Measurements from ENCODE around the gene FAXDC2.
"Not testable (repeated sequence)": the region's sequence is repeated elsewhere in the genome, so short reads cannot be mapped to it uniquely, and the experiment has no call there.

Gene FAXDC2

DNA sequence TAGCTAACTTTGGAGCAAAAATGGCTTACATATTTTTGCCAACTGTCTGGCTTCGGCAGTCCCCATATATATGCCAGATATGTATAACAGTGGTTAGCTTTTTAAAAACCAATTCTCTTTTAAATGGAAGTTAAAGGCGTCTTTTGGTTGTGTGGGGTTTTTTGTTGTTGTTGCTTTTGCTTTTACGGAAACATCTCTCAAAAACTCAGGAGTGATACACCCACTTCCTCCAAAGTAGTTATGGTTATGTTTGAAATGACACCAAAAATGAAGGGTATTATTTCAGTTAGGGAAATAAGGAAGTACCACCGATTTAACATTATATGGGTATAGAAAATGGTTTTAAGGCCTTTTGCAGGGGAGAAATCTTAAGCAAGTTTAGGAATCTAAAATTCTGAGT is 10.4 kb upstream of the FAXDC2 start:
- no peak for DNase-seq

GRCh38 chr5:154860123-154860522 is 9.7 kb upstream of the FAXDC2 start:
- DNase-seq = peak; percentile 69

DNA sequence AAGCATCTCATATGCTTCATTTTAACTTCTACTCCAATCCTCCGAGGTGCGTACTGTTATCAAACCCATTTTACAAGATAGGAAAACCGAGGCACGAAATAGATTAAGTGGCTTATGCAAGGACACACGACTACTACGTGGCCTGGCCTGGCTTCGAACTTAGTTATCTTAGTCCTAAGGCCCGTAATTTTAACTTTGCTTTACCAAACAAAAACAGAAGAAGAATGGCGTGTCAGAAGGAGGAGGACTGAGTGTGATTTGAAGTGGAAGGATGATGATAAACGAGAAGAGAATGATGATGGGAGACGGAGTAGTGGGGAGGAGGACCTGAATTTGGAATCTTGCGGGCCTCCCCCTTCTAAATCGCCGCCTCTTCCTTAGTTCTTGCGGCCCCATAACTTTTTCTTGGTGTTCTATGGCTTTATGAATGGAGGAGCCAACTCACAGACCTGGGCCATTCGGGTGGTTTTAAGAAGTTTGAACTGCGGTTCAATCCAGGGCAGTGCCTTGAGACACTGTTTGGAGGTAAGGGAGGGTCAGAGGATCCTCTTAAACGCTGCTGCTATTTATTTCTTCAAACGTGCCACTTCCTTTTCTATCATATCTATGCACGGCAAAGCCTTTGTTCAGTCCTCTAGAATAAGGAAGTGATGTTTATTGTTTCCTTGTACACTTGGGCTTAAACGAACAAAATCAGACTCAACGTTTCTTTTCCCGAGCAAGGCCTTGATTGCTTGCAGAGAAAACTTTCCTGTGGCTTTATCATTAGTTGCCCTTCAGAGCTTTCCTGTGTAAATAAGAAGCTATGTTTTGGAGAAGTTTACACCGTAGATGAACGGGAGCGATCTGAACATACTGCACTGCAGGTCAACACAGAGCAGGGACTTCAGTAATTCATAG is 8.8 kb upstream of the FAXDC2 start:
- no peak for DNase-seq

- DNase-seq = peak; percentile 98
Measured at GRCh38 chr5:154858297-154858971, 8.0 kb upstream of the FAXDC2 start, which contains the start of gene CNOT8. Gene CNOT8, plus strand, starts transcription at chr5:154858627. Its CDS starts 4,652 bp downstream, at chr5:154863279.

GRCh38 chr5:154857530-154858296 is 7.3 kb upstream of the FAXDC2 start:
- peak; percentile 97 for DNase-seq

DNA sequence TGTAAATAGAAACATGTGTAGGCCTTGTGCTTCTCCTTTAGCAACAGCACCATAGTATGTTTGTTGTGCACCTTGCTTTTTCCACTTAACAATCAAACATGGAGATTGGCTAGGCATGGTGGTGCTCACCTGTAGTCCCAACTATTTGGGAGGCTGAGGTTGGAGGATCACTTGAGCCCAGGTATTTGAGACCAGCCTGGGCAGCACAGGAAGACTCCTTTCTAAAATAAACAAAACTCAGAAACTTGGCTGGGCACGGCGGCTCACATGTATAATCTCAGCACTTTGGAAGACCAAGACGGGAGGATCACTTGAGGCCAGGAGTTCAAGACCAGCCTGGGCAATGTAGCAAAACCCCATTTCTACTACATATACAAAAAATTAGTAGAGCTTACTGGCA is 948 bp upstream of the FAXDC2 start:
- DNase-seq = no peak

- DNase-seq = no peak
Measured at GRCh38 chr5:154849791-154850201, 607 bp downstream of the FAXDC2 start.

- DNase-seq = no peak
Measured at GRCh38 chr5:154849264-154849785, 1.1 kb downstream of the FAXDC2 start.

- DNase-seq = no peak
Measured at GRCh38 chr5:154844809-154845208, 5.6 kb downstream of the FAXDC2 start.

DNA sequence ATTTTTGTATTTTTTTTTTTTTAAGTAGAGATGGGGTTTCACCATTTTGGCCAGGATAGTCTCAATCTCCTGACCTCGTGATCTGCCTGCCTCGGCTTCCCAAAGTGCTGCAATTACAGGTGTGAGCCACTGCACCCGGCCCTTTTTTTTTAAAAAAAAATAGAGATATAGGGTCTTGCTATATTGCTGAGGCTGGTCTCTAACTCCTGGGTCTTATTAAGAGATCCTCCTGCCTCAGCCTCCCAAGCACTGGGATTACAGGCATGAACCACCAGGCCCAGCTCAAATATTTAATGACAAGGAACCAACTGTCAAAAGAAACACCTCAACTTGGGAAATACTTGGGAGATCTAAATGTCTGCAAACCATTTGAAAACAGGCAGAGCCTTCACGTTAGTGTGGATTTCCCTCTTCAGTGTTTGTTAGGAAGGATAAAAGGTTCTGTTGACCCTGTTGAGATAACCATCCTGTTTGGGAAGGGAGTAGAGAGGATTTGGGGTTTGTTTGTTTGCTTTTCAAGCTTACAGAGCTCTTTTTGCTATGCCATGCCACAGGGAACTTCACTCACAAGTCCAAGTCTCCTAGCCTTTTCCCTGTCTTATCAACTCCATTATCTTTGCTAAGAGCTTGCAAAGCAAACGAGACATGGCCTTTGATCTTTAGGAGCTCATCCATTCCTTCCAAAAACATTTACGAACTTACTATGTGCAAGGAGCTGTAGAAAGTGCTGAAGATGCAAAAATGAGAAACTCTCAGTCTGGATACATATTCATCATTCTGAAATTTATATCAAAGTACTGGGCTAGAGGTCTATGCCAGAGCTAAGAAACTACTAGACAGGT is 7.5 kb downstream of the FAXDC2 start:
- DNase-seq = no peak

DNA sequence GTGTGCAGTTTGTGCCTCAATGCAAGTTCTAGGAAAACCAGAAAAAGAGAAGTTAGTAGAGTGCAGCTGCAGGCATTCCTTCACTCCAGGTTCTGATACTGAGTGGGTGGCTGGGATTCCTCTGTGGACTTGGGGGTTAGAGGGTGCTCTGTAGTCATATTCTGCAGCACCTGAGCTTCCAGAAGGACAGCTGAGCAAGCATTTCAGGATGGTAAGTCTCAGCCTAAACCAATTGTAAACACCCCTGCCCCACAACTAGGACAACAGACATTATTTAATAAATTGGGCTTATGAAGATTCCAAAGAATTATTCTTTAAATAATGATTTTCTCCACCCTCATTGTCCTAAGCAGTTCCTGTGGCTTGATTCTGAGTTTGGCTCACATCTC is 9.1 kb downstream of the FAXDC2 start:
- DNase-seq = no peak

- DNase-seq = no peak
Measured at GRCh38 chr5:154840435-154841272, 9.7 kb downstream of the FAXDC2 start.

DNA sequence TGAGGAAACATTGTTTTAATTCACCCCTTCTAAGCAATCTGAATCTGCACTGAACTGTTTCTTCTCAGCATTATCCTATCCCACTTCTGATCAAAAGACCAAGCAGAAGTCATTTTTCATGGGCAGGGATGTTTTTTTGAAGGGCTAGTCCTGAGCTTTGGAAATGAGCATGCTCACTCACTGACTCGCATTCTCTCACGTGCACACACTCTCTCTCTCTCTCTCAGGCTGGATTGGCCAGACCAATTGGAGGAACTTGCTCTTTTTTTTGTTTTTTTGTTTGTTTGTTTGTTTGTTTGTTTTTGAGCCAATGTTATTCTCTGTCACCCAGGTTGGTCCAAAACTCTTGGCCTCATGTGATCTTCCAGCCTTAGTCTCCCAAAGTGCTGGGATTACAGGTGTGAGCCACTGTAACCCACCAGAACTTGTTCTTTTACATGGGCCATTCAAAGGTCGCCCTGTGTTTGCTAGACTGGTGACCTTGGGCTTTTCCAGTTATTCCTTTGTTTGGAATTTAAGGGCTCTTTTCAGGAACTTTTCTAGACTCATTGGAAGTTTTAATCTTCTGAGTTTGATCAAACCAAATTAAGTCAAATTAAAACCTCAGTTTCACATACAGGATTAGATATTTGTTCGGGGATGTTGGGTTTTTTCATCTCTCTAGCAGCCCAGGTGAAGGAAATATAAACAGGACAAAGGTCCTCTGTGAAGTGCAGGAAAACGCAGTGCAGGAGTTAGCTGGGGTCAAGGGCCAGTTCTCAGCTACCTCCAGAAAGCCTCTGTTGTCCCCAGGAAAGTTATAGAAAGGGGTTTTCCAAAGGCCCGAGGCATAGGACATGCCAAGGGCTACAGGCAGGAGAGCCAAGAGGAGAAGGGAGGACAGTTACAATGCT is 13.1 kb downstream of the FAXDC2 start:
- DNase-seq = no peak

DNA sequence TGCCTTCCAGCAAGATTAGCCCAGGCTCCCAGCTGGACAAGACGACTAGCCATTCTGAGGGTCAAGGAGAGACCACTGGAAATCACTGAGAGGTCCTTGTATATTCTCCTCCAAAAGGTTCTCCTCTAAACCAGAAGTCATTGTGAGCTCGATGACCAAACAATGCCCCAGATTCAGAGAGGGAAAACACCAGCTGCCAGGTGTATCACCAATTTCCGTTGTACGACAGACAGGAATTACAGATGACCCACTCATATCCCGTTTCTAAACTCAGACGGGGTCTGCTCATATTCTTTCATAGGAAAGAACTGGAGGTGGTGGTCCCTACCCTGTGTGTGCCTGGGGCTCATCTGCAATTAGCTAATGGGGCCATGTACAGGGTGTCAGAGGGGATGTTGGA is 14.2 kb downstream of the FAXDC2 start:
- no peak for DNase-seq

DNA sequence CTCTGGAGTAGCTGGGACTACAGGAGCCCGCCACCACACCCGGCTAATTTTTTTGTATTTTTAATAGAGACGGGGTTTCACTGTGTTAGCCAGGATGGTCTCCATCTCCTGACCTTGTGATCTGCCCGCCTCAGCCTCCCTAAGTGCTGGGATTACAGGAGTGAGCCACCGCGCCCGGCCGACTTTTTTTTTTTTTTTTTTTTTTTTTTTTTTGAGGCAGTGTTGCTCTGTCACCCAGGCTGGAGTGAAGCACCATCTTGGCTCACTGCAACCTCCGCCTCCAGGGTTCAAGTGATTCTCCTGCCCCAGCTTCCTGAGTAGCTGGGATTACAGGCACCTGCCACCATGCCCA is 14.7 kb downstream of the FAXDC2 start:
- DNase-seq = not testable (repeated sequence)

DNA sequence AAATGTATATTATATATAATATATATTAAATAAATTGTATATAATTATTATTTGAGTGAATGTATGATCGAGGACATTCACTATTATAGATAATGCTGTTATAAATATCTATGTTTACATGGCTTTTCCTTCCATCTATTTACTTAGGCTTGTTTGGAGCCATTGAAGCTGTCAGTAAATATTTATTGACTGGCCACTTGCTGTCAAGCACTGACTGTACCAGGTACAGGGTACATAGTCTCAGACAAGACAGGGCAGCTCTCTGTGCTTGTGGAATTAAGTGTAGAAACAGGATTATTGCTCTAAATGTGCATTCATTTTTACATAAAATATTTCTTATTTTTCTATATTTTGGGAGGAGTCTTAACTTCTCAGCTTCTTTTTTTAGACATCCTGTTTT is 16.4 kb downstream of the FAXDC2 start:
- DNase-seq = no peak

DNA sequence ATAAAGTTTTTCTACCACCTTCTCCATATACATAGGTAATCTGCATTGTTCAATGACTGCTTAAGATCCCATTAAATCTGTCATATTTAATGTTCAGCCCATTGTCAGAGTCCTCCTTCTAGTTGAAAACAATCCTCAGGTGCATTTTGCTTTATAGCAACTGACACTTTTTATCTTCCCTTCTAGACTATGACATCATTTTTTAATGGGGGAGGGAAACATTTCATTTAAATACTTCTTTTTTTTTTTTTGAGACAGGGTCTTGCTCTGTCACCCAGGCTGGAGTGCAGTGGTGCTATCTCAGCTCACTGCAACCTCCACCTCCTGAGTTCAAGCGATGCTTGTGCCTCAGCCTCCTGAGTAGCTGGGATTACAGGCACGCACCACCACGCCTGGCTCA is 17.6 kb downstream of the FAXDC2 start:
- DNase-seq = not testable (repeated sequence)

DNA sequence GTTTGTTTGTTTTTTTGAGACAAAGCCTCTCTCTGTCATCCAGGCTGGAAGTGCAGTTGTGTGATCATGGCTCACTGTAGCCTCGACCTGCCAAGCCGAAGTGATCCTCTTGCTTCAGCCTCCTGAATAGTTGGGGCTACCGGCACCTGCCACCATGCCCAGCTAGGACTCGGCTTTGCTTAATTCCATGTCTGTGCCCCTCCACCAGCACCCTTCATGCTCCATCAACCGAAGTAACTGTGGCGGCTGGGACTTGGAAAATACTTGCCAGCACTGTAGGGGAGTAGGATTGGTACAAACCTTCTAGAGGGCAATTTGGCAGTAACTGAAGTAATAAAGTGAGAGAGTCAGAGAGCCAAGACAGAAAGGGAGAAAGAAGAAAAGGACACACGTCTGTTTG is 19.0 kb downstream of the FAXDC2 start:
- DNase-seq = no peak

- DNase-seq = no peak
Measured at GRCh38 chr5:154830596-154830995, 19.8 kb downstream of the FAXDC2 start.

- no peak for DNase-seq
Measured at GRCh38 chr5:154830219-154830595, 20.2 kb downstream of the FAXDC2 start.
